Measurements from ENCODE around the gene SUPT5H. TPM values are rescaled to one million over a fixed set of nuclear protein-coding genes. Genes with fewer than 3 reads are reported as not detected.

SUPT5H gene
- total RNA-seq, 1 donor = 80.7 TPM

- no peak for DNase-seq (ENCODE audit: low read depth)
- H3K4me3 ChIP-seq (ENCODE audit: low read depth, low read length) = no peak overlapping the region
- no peak for TF ChIP-seq CTCF (IDR thresholded peaks at IDR 0.05; ENCODE audit: insufficient read depth, low read depth, low read length)
Observed at GRCh38 chr19:39469567-39469966, 24.2 kb downstream of the SUPT5H start.

GRCh38 chr19:39470724-39471339, 25.4 kb downstream of the SUPT5H start:
- H3K4me3 ChIP-seq (ENCODE audit: low read depth, low read length) = no peak overlapping the region
- no peak for DNase-seq (ENCODE audit: low read depth)
- no peak for TF ChIP-seq CTCF (IDR thresholded peaks at IDR 0.05; ENCODE audit: insufficient read depth, low read depth, low read length)

GRCh38 chr19:39471756-39472536, 26.6 kb downstream of the SUPT5H start:
- DNase-seq (ENCODE audit: low read depth) = no peak
- TF ChIP-seq CTCF (IDR thresholded peaks at IDR 0.05; ENCODE audit: insufficient read depth, low read depth, low read length) = no peak
- H3K4me3 ChIP-seq (ENCODE audit: low read depth, low read length) = no peak overlapping the region

GRCh38 chr19:39472746-39473442, 27.5 kb downstream of the SUPT5H start:
- no peak overlapping the region for H3K4me3 ChIP-seq (ENCODE audit: low read depth, low read length)
- TF ChIP-seq CTCF (IDR thresholded peaks at IDR 0.05; ENCODE audit: insufficient read depth, low read depth, low read length) = no peak
- no peak for DNase-seq (ENCODE audit: low read depth)

- no peak for TF ChIP-seq CTCF (IDR thresholded peaks at IDR 0.05; ENCODE audit: insufficient read depth, low read depth, low read length)
- no peak for DNase-seq (ENCODE audit: low read depth)
- H3K4me3 ChIP-seq (ENCODE audit: low read depth, low read length) = no peak overlapping the region
Observed at GRCh38 chr19:39473443-39473960, 28.1 kb downstream of the SUPT5H start.

- peak; percentile 87 for TF ChIP-seq CTCF (IDR thresholded peaks at IDR 0.05; ENCODE audit: insufficient read depth, low read depth, low read length)
- H3K4me3 ChIP-seq (ENCODE audit: low read depth, low read length) = no peak overlapping the region
- DNase-seq (ENCODE audit: low read depth) = peak; percentile 44
Observed at GRCh38 chr19:39474139-39474620, 28.8 kb downstream of the SUPT5H start.
